ENCODE data around the gene POLD2.

POLD2 gene

GRCh38 chr7:44152971-44153947 lies 29.9 kb upstream of the POLD2 start:
- DNase-seq = no peak

GRCh38 chr7:44151956-44152355 lies 28.6 kb upstream of the POLD2 start:
- no peak for DNase-seq

- DNase-seq = no peak
These were observed 27.9 kb upstream of the POLD2 start for GRCh38 chr7:44150966-44151941.

- DNase-seq = no peak
These were observed 27.1 kb upstream of the POLD2 start for GRCh38 chr7:44150466-44150832.

GRCh38 chr7:44149571-44150465 lies 26.5 kb upstream of the POLD2 start:
- DNase-seq = no peak

GRCh38 chr7:44148961-44149536 lies 25.7 kb upstream of the POLD2 start:
- DNase-seq = no peak

GRCh38 chr7:44148166-44148565 lies 24.8 kb upstream of the POLD2 start:
- DNase-seq = no peak

GRCh38 chr7:44147026-44147991 lies 24.0 kb upstream of the POLD2 start:
- no peak for DNase-seq

GRCh38 chr7:44145969-44146911 lies 22.9 kb upstream of the POLD2 start:
- no peak for DNase-seq

- no peak for DNase-seq
These were observed 22.2 kb upstream of the POLD2 start for GRCh38 chr7:44145479-44145968.

GRCh38 chr7:44144968-44145478 lies 21.7 kb upstream of the POLD2 start:
- no peak for DNase-seq

GRCh38 chr7:44144426-44144967 lies 21.1 kb upstream of the POLD2 start:
- DNase-seq = no peak

- DNase-seq = no peak
These were observed 20.4 kb upstream of the POLD2 start for GRCh38 chr7:44143646-44144250.

GRCh38 chr7:44142028-44142427 lies 18.7 kb upstream of the POLD2 start:
- no peak for DNase-seq

- no peak for DNase-seq
These were observed 18.0 kb upstream of the POLD2 start, which contains the start of gene MYL7 for GRCh38 chr7:44141221-44141850. TSS of gene MYL7 (minus strand) at chr7:44141332. CDS start at chr7:44141305, 27 bp downstream.

- no peak for DNase-seq
These were observed 17.0 kb upstream of the POLD2 start for GRCh38 chr7:44140341-44140740.

GRCh38 chr7:44139311-44140010 lies 16.1 kb upstream of the POLD2 start:
- no peak for DNase-seq

All from NCI-H1417 treated with DMSO at 0.1 percent for 48 hours (cell line).